HG02970 (cell line): ENCODE measurements around the gene KLHL40.

ENCODE experiments used
- ATAC-seq: cut with Tn5 transposase; IDR thresholded peaks from one replicate; pipeline ENCODE4 v1.9.1; 2021; ENCODE audit warnings: mild to moderate bottlenecking, moderate library complexity, moderate number of reproducible peaks; ENCODE audit not compliant: unreplicated experiment, low FRiP score

Gene KLHL40, protein sequence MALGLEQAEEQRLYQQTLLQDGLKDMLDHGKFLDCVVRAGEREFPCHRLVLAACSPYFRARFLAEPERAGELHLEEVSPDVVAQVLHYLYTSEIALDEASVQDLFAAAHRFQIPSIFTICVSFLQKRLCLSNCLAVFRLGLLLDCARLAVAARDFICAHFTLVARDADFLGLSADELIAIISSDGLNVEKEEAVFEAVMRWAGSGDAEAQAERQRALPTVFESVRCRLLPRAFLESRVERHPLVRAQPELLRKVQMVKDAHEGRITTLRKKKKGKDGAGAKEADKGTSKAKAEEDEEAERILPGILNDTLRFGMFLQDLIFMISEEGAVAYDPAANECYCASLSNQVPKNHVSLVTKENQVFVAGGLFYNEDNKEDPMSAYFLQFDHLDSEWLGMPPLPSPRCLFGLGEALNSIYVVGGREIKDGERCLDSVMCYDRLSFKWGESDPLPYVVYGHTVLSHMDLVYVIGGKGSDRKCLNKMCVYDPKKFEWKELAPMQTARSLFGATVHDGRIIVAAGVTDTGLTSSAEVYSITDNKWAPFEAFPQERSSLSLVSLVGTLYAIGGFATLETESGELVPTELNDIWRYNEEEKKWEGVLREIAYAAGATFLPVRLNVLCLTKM

DNA sequence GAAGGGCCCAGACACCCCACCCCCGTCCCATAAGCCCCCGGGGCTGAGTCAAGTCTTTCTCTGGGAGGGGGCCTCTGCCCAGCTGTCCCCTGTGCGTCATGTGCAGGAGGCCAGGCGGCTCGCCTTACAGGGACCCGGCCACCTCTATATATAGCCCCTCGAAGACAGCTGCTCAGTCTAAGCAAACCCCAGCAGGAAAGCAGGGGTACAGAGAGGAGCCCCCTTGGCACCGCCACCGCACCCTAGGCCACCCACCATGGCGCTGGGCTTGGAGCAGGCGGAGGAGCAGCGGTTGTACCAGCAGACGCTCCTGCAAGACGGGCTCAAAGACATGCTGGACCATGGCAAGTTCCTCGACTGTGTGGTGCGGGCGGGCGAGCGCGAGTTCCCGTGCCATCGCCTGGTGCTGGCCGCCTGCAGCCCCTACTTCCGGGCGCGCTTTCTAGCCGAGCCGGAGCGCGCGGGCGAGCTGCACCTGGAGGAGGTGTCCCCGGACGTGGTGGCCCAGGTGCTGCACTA lies at the start of gene KLHL40:
Gene KLHL40 (plus strand): TSS at position 175 of the 519 bp plus-strand sequence. CDS start 82 bp downstream, at position 257.
- no peak for ATAC-seq

DNA sequence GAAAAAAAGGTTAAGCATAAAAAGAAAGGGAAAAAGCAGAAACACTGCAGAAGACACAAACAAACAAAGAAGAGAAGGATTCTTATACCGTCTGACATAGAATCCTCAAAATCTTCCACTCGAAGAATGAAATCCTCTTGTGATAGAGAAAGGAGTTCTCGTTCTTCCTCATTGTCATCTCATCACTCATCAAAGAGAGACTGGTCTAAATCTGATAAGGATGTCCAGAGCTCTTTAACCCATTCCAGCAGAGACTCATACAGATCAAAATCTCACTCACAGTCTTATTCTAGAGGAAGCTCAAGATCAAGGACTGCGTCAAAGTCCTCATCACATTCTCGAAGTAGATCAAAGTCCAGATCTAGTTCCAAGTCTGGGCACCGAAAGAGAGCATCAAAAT lies 48.3 kb upstream of the KLHL40 start:
- ATAC-seq = no peak

DNA sequence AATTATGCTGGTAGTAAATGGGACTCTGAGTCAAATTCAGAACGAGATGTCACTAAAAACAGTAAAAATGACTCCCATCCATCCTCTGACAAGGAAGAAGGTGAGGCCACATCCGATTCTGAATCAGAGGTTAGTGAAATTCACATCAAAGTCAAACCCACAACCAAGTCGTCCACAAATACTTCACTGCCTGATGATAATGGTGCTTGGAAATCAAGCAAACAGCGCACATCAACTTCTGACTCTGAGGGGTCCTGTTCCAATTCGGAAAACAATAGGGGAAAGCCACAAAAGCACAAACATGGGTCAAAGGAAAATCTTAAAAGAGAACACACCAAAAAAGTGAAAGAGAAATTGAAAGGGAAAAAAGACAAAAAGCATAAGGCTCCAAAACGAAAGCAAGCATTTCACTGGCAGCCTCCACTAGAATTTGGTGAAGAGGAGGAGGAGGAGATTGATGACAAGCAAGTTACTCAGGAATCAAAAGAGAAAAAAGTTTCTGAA lies 46.9 kb upstream of the KLHL40 start:
- ATAC-seq = no peak

DNA sequence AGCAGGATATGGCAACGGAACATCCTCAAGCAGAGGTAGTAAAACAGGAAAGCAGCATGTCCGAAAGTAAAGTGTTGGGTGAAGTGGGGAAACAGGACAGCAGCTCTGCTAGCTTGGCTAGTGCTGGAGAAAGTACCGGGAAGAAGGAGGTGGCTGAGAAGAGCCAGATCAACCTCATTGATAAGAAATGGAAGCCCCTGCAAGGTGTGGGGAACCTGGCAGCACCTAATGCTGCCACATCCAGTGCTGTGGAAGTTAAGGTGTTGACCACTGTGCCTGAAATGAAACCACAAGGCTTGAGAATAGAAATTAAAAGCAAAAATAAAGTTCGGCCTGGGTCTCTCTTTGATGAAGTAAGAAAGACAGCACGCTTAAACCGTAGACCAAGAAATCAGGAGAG lies 46.1 kb upstream of the KLHL40 start:
- ATAC-seq = no peak

DNA sequence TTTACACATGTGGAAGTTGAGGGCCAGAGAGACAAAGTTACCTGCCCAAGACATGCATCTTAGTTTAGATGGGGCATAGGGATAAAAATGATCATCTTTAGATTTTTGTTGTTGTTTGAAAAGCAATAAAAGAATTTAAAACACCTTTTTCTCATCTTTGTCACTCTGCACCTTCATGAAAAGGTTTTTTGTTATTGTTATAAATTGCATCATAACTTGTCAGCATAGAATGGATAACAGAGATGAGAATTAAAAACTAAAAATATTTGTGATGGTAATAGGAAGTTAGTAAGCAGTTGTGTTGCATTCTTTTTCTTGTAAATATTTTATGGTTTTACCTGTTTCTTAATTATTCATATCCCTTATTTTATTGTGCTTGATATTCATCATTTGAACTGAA lies 45.2 kb upstream of the KLHL40 start:
- ATAC-seq = no peak

DNA sequence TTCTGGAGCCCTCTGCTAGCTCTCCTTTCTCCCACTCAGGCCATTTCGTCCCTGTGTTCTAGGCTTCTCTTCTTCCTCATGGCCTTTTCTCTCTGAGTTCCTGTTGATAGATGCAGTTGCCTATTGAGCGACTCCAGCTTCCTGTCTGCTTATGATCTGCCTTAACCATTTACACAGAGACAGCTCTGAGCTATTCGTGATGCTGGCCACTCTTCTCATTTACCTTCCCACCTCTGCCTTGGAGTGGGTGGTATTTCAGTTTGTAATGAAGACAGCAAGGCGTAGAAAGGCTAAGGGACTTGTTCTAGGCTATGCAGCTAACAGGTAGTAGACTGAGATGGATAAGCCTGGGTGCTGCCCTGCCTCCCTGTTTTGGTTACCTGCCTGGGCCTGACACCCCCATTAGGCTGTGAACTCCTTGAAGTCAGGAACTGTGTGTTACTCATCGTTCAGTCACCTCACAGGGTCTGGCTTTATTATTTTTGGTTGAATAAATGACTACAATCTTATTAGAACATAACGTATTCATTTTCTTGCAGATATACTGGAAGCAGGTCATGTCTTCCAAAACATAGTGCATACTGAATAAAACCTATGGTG lies 44.5 kb upstream of the KLHL40 start:
- no peak for ATAC-seq

DNA sequence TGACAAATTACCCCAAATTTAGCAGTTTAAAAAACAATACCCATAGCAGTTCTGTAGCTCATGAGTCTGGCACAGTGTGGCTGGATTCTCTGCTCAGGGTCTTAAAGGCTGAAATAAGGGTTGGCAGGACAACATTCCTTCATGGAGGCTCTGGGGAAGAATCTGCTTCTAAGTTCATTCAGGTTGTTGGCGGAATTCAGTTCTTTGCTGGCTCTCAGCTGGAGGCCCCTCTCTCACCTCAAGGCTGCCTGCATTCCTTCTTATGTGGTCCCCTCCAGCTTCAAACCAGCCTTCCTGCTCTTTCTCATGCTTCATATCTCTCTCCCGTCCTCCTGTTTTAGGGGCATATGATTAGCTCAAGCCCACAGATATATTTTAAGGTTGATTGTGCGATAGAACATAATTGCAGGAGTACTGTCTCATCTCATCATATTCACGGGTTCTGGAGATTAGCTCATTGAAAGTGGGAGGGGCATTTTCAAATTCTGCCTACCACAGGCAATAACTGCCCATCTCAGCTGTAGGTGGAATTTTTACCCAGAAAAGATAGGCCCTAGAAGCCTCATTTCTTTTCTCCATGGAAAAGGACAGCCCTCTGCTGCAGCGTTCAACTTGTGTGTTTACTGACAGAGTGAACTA lies 37.4 kb upstream of the KLHL40 start:
- no peak for ATAC-seq

DNA sequence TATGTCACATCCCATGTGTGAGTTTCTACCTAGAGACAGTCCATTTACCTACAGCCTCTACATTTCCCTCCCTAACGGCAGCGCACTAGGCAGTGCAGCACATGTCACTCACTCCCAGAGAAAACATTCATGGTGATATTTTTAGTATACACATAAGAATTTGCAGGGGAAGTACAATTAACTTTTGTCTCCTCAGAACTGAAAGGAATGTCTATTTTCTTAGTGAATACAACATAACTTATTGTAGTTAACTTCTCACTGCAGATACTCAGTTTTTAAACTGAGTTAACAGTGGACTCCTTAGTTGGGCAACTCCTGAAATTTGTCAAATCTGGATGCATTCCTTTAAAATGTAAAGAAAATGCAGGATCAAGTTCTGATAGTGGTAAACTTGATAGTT lies 36.3 kb upstream of the KLHL40 start:
- no peak for ATAC-seq

DNA sequence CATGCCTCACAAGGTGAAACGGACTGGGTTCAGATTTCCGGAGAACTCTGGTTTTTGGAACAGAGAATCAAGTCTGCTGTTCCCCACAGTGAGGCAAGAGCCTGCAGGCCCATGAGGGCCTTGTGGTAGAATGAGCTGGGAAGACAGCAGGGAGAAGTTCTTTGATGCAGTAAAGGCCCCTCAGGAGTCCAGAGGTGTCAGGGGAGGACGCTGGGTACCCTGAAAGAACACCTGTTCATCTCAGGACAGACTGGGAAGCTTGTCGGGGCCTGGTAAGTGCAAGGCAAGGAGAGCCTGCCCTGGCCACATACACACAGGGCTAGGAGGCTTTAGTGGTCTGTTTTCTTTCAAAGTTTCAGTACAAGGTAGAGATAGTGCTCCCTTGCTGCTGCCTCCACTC lies 35.6 kb upstream of the KLHL40 start:
- ATAC-seq = no peak

DNA sequence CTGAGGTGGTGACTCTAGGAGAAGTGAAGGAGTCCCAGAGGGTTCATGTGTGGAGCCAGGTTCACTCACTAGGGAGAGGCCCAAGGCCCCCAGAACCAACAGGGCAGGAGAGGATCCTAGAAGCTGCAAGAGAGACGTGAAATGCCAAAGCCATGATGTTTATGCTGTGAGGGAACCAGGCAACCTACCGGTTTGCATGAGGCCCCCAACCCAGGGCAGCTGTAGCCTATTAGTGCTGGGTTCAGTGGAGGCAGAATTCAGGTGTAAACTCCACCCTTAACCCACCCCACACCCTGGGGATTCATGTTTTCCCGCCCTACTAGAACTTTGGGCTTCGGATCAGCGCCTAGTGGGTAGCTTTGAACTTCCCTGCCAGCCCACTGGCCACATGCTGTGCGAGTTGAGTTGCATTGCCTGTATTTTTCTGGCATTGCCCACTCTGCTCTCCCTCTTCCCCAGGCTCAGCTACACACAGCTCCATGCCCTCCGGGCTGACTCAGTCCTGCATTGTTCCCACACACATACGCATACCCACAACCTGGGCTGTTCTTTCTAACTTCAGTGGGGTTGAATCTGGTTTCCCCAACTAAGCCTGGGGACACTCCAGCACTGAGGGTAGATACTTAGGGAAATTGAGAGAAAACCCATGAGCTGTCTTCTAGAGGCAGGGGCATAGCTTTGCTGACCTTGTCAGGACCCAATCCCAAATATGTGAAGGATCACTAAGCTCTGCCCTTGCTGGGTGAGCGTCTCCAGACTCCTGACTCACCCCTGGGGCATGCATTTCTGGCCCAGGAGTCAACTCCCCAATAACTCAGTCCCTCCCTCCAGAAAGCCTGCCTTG lies 33.9 kb upstream of the KLHL40 start:
- no peak for ATAC-seq

DNA sequence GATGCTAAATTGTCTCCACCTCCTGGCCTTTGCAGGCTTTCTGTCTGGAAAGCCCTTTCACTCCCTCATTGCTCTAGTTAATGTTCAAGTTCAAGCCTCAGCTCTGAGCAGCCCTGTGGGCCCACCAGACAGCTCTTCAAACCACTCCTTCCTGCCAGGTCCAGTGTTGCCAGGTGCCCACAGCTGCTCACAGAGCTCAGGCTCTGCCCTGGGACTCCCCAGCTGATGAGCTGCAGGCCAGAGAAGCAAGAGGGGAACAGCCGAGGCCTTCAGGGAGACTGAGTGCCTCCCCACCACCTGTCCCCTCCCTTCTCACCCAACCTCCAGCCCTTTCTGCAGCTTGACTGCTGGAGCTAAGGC lies 33.1 kb upstream of the KLHL40 start:
- ATAC-seq = no peak

DNA sequence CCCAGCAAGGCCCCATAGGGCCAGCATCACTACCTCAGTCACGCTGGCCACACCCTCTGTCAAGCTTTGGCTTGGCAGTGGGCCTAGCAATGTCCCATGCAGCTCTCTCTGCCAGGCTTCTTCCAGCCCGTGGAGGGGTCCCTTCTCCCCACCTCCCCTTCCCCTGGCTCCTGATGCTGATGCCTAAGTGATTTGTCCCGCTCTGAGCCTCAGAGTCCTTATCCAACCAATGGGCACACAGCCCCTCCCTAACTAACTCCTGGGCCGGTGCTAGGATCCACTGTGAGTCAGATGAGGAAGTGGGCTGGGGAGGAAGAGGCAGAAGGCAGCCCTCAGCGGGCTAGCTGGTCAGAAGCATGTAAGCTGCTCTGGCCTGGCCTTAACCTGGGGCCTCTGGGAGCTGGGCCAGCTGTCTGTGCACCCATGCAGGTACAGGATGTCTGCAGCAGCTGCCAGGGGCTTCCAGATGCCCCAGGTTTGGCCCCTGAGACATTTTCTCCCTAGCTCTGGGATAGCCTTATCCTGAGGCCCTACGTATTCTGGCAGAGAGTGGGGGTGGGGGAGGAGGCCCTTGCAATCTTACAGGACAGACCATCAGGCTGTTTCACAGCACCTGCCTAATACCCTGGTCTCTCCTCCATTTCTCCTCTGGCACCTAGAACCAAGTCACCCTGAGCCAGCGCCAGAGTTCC lies 32.6 kb upstream of the KLHL40 start:
- ATAC-seq = no peak

DNA sequence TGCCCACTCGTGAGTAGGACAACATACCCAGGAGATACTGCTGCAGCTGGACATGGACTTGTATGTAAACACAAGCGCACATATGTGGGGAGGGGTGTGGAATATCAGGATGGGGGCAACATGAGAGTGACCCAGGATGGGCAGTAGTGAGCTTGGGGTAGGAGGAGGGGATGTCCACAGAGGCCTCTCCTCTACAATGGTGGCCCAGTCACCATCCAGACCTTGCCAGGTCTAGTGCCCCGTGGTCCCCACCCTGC lies 32.1 kb upstream of the KLHL40 start:
- ATAC-seq = no peak

DNA sequence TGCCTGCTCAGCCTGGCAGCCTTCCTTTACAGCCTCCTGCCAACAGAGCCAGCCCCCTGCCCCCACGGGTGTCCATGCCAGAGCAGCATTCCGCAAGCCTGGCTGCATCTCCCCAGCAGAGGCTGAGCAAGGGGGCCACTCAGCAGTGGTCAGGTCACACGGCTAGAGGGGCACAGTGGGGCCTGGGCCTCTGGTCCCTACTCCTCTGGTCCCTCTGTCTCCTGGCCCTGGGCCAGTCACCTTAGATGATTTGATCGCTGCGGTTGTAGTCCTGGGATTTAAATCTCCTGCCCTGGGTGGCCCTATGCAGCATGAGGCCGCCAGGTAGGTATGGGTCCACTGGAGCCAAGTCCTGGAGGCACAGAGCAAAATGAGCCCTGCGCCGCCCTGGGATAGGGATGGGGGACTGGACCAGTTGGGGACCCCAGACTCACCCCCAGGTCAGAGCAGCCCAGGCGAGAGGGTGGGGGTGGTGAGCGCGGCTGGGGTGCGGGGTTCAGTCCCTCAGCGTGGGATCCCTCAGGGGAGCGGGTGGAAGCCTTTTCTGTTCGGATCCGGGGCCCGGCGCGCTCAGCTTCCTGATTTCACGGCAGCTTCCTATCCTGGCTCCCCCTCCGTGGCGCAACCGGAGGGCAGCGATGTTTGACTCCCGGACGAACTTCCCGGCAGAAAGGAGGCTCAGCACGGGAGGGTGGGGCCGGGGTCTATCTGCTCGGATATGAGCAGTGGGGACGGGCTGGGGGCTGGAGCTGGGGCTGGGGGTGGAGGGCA lies 31.6 kb upstream of the KLHL40 start, which contains the start of gene ZBTB47:
Gene ZBTB47 (plus strand): TSS at position 138 of the 771 bp plus-strand sequence. CDS start 4,659 bp downstream, outside the sequence.
- no peak for ATAC-seq

DNA sequence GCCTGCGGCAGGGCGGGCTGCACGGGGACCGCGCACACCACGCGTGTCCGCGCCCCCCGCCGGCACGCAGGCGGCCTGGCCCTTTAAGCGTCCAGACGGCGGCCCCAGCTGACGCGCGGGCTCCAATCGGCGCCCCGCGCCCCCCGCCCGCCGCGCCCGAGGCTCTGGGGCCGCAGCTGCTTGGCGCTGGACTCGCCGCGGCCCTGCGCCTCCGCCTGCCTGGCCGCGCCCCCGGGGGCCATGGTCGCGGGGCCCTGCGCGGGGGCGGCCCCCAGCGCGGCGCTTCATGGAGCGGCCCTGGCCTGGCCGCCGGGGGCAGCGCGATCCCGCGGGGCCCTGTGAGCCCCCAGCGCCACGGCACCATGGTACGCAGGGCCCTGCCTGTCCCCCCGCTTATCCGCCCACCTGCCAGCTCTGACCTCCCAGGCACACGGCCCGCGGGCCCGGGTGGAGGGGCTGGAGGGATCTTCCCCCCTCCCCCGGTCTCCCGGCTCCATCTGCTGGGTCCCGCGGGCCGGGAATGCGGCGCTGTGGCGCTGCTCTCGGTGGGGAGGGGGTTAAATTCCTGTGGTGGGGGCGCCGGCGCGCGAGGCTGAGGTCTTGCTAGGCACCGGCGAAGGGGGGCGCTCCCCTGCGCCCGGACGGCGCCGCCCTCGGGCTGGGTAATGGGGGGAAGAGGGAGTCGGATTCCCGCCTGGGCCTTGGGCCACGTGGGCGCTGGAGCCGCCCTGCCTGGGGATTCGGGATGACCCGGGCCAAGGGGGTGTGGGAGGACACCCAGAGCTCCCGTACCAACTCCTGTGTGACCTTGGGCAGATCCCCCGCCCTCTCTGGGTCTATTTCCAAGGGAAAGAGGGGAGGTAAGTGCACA lies 30.8 kb upstream of the KLHL40 start:
- no peak for ATAC-seq

DNA sequence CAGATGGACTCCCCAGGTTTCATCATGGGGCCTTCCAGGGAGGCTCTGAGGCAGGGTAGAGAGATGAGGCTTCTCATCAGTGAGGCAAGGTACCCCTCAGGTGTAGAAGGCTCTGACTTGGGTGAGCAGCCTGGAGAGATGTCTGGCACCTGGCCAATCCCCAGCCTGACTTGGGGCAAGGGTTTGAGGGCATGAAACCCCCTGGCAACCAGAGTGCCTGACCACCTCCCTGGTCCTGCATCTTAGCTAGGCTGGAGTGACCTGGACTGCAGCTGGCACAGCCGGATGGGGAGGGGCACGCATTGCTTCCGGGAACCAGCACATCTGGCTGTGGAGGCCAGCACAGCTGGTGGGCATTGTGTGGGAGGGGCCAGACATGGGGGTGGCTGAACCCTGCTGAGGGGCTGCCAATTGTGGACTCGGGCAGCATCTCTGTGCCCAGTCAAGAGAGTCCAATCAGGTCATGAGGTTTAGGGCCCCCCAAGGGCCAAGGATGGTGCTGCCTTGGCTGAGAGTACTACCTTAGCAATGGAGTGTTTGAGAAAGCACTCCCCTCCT lies 29.9 kb upstream of the KLHL40 start:
- no peak for ATAC-seq

DNA sequence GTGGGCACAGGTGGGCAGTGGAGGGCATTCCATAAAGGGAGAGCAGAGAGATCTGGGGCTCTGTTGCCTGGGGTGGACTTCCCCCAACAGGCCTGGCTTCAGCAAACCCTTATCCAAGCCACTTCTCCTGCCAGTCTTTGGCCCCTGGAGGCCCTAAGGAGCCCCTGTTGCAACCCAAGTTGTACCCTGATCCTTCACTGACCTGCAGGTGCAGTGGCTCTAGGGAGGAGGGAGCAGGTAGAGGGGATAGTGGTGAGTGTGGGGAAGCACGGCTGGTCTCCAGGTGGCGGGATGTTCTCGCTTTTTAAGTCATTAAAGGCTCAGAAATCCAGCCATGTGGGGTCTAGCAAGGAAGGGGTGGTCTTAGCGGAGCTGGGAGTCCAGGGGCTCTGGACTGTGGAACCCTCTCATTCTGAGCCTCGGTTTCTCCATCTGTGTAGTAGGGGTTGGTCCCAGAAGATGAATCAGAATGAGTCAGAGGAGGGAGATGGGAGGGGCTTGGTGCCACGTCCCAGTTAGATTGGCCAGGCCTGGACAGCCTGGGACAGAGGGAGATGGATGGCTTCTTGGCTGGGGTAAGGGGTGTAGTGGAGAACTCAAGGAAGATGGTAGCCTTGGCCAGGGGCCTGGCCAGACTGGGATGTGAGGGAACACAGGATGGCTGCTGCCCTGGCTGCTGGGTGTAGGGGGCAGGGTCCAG lies 29.2 kb upstream of the KLHL40 start:
- no peak for ATAC-seq
